ENCODE results near the gene CITED4. TPM values are rescaled to one million over a fixed set of nuclear protein-coding genes. Genes with fewer than 3 reads are reported as not detected.

Gene CITED4
- polyA plus RNA-seq, 1 donor (not counting 4 experiments of a cell fraction or from before 2014, with no cell fraction given), result 11.2 TPM

DNA sequence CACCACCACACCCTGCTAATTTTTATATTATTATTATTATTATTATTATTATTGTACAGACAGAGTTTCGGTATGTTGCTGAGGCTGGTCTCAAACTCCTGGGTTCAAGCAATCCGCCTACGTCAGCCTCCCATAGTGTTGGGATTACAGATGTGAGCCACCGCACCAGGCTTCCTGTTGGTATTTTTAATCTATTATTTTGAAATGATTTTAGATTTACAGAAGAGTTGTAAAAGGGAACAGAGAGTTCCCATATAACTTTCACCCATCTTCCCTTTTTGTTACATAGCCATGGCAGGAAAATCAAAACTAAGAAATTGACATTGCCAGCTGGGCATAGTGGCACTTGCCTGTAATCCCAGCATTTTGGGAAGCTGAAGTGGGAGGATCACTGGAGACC is 42.9 kb upstream of the CITED4 start:
- Histone ChIP-seq H3K36me3 (ENCODE audit: control insufficient read depth in 2 of 2, extremely low read depth in 1 of 2, insufficient read depth in 2 of 2, low read length in 2 of 2) (no peaks in the 10 kb centered on the region), H2AFZ (ENCODE audit: control insufficient read depth, low read length) (no peak overlapping the region), H3K9me3 (ENCODE audit: control insufficient read depth, low read depth, low read length) (no peaks in the 10 kb centered on the region), H3K4me1 (ENCODE audit: control insufficient read depth, extremely low read depth, insufficient read depth, low read length) (peaks cover 18% of the 10 kb centered on the region), H3K27me3 (ENCODE audit: control insufficient read depth, extremely low read depth, insufficient read depth, low read length) (no peaks in the 10 kb centered on the region), H3K4me2 (ENCODE audit: control insufficient read depth, extremely low read depth, insufficient read depth, low read depth, low read length) (no peak overlapping the region), H3K4me3 (ENCODE audit: control insufficient read depth in 2 of 3, extremely low read depth in 1 of 3, insufficient read depth in 2 of 3, low read depth in 1 of 3, low read length in 3 of 3) (no peak overlapping the region), H3K79me2 (ENCODE audit: control insufficient read depth, insufficient read depth, low read length) (no peaks in the 10 kb centered on the region), H3K9ac (ENCODE audit: control insufficient read depth, extremely low read depth, insufficient read depth, low read length) (no peak overlapping the region), H3K9me1 (ENCODE audit: control insufficient read depth, extremely low read depth, insufficient read depth, low read length) (no peaks in the 10 kb centered on the region), H4K20me1 (ENCODE audit: control insufficient read depth, extremely low read depth, insufficient read depth, low read length) (no peaks in the 10 kb centered on the region), H3K27ac (ENCODE audit: control insufficient read depth, insufficient read depth, low read length) (no peak overlapping the region)
- no peak for TF ChIP-seq EZH2 (IDR thresholded peaks at IDR 0.05; ENCODE audit: low read length)
- TF ChIP-seq, protein P1, sequence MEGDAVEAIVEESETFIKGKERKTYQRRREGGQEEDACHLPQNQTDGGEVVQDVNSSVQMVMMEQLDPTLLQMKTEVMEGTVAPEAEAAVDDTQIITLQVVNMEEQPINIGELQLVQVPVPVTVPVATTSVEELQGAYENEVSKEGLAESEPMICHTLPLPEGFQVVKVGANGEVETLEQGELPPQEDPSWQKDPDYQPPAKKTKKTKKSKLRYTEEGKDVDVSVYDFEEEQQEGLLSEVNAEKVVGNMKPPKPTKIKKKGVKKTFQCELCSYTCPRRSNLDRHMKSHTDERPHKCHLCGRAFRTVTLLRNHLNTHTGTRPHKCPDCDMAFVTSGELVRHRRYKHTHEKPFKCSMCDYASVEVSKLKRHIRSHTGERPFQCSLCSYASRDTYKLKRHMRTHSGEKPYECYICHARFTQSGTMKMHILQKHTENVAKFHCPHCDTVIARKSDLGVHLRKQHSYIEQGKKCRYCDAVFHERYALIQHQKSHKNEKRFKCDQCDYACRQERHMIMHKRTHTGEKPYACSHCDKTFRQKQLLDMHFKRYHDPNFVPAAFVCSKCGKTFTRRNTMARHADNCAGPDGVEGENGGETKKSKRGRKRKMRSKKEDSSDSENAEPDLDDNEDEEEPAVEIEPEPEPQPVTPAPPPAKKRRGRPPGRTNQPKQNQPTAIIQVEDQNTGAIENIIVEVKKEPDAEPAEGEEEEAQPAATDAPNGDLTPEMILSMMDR (optimal IDR thresholded peaks at IDR 0.05 in 1 of 3, IDR thresholded peaks at IDR 0.05 in 1 of 3, conservative IDR thresholded peaks at IDR 0.05 in 1 of 3; ENCODE audit: extremely low read depth in 1 of 3, insufficient read depth in 2 of 3, low read length in 3 of 3), result no peak
- FAIRE-seq (no peak), DNase-seq (ENCODE audit: low read depth, low spot score) (no peak)
- dilution Hi-C loops (cut with MboI; ENCODE audit: extremely low pct_ligation_motif_present, low sequenced_read_pairs), result no loop called here

DNA sequence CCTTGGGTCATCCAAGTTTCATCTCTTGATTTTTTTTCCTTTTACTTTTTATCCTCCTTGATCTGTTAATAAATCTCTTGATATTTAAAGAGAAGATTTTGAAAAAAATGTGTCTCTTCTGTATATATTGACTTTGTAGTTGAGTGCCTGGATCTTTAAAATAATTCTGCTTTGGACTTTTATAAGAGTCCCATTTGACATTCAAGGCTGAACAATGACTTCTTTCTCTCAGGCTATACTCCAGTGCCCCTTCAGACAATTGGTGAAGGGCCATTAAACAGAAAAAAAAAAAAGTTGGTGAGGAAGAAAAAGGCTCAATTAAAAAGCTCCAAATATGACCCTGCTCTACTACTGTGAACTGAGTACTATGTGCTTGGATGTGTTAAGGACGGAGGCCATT is 40.9 kb upstream of the CITED4 start:
- TF ChIP-seq EZH2 (IDR thresholded peaks at IDR 0.05; ENCODE audit: low read length), result no peak
- TF ChIP-seq, protein P1 (optimal IDR thresholded peaks at IDR 0.05 in 1 of 3, IDR thresholded peaks at IDR 0.05 in 1 of 3, conservative IDR thresholded peaks at IDR 0.05 in 1 of 3; ENCODE audit: extremely low read depth in 1 of 3, insufficient read depth in 2 of 3, low read length in 3 of 3), result no peak
- Histone ChIP-seq H3K9me1 (ENCODE audit: control insufficient read depth, extremely low read depth, insufficient read depth, low read length) (no peaks in the 10 kb centered on the region), H3K4me2 (ENCODE audit: control insufficient read depth, extremely low read depth, insufficient read depth, low read depth, low read length) (no peak overlapping the region), H3K27ac (ENCODE audit: control insufficient read depth, insufficient read depth, low read length) (no peak overlapping the region), H3K9me3 (ENCODE audit: control insufficient read depth, low read depth, low read length) (no peaks in the 10 kb centered on the region), H3K4me3 (ENCODE audit: control insufficient read depth in 2 of 3, extremely low read depth in 1 of 3, insufficient read depth in 2 of 3, low read depth in 1 of 3, low read length in 3 of 3) (no peak overlapping the region), H4K20me1 (ENCODE audit: control insufficient read depth, extremely low read depth, insufficient read depth, low read length) (no peaks in the 10 kb centered on the region), H3K36me3 (ENCODE audit: control insufficient read depth in 2 of 2, extremely low read depth in 1 of 2, insufficient read depth in 2 of 2, low read length in 2 of 2) (no peaks in the 10 kb centered on the region), H3K4me1 (ENCODE audit: control insufficient read depth, extremely low read depth, insufficient read depth, low read length) (peaks cover 38% of the 10 kb centered on the region), H3K27me3 (ENCODE audit: control insufficient read depth, extremely low read depth, insufficient read depth, low read length) (no peaks in the 10 kb centered on the region), H2AFZ (ENCODE audit: control insufficient read depth, low read length) (no peak overlapping the region), H3K9ac (ENCODE audit: control insufficient read depth, extremely low read depth, insufficient read depth, low read length) (no peak overlapping the region), H3K79me2 (ENCODE audit: control insufficient read depth, insufficient read depth, low read length) (no peaks in the 10 kb centered on the region)
- no peak for FAIRE-seq
- no peak for DNase-seq (ENCODE audit: low read depth, low spot score)
- dilution Hi-C loops (cut with MboI; ENCODE audit: extremely low pct_ligation_motif_present, low sequenced_read_pairs), result no loop called here

Measured in keratinocyte (primary cell).